Colonic mucosa (tissue), 4 donors: ENCODE results near the gene SND1. TPM values are rescaled to one million over a fixed set of nuclear protein-coding genes. Genes with fewer than 3 reads are reported as not detected.

Experiments used
- DNase-seq: peaks from one replicate; pipeline ENCODE4 v3.0.0-alpha.2; 2020
- H3K27ac ChIP-seq: fragments of 200-600 bp; one replicate; pipeline ENCODE4 v1.8.0; 2021
- H3K27me3 ChIP-seq: fragments of 200-600 bp; one replicate; pipeline ENCODE4 v1.8.0; 2021
- H3K36me3 ChIP-seq: fragments of 200-600 bp; one replicate; pipeline ENCODE4 v1.8.0; 2021
- H3K4me1 ChIP-seq: fragments of 200-600 bp; one replicate; pipeline ENCODE4 v1.8.0; 2021; ENCODE audit warnings: mild to moderate bottlenecking
- H3K4me3 ChIP-seq: fragments of 200-600 bp; one replicate; pipeline ENCODE4 v1.8.0; 2021
- H3K9ac ChIP-seq, 2 donors: one replicate each; pipeline ENCODE4 v1.7.0; 2013; ENCODE audit warnings: control low read depth in 2 of 2, low read depth in 2 of 2, low read length in 2 of 2
- H3K9me3 ChIP-seq: fragments of 200-600 bp; one replicate; pipeline ENCODE4 v1.8.0; 2021
- CTCF ChIP-seq: fragments of 200-600 bp; IDR thresholded peaks from one replicate; pipeline ENCODE4 v1.8.0; 2022; ENCODE audit warnings: antibody characterized with exemption, mild to moderate bottlenecking
- intact Hi-C: fragments of 100-400 bp; cut with DNase I; formaldehyde crosslinking; loops from one replicate; pipeline ENCODE4 v1.14.1; 2022
- total RNA-seq, 2 donors: library from RNA; stranded (reverse); fragmentation: NEBNext Ultra II Directional in 1 of 2; extraction: Animal tissue kit (Norgen Biotek cat#: 25700) in 1 of 2; gene quantifications; one replicate each; pipeline ENCODE4 v1.2.1, GENCODE V29; 2021
- donor health status: healthy.
- donor health status: DM: no; HTN: no; CAD: no.
- donor health status: DM: no; HTN: no; CAD: no.

Gene SND1
- total RNA-seq, 2 donors from 2014 or later, result 134 to 163 TPM

GRCh38 chr7:127924874-127925273 is 272.9 kb downstream of the SND1 start:
- Histone ChIP-seq H3K9ac (no peak overlapping the region), H3K4me1 (no peaks in the 10 kb centered on the region), H3K4me3 (no peak overlapping the region), H3K27ac (no peak overlapping the region), H3K36me3 (no peaks in the 10 kb centered on the region), H3K27me3 (no peaks in the 10 kb centered on the region), H3K9me3 (no peaks in the 10 kb centered on the region)
- TF ChIP-seq CTCF, result no peak
- DNase-seq, result no peak
- intact Hi-C loops, result no loop called here

GRCh38 chr7:127927348-127927696 is 275.3 kb downstream of the SND1 start:
- TF ChIP-seq CTCF, result no peak
- no peaks in the 10 kb centered on the region for H3K9me3 ChIP-seq
- DNase-seq, result no peak
- H3K36me3 ChIP-seq, result no peaks in the 10 kb centered on the region
- no peaks in the 10 kb centered on the region for H3K27me3 ChIP-seq
- peaks cover 3% of the 10 kb centered on the region for H3K4me1 ChIP-seq
- H3K9ac ChIP-seq, result no peak overlapping the region
- intact Hi-C loops, result no loop called here
- H3K27ac ChIP-seq, result no peak overlapping the region
- H3K4me3 ChIP-seq, result no peak overlapping the region

GRCh38 chr7:127928222-127928621 is 276.2 kb downstream of the SND1 start:
- Histone ChIP-seq H3K36me3 (no peaks in the 10 kb centered on the region), H3K4me3 (no peak overlapping the region), H3K9ac (no peak overlapping the region), H3K4me1 (peaks cover 3% of the 10 kb centered on the region), H3K9me3 (no peaks in the 10 kb centered on the region), H3K27ac (no peak overlapping the region), H3K27me3 (no peaks in the 10 kb centered on the region)
- intact Hi-C loops, result no loop called here
- TF ChIP-seq CTCF, result no peak
- no peak for DNase-seq

GRCh38 chr7:127928852-127929251 is 276.9 kb downstream of the SND1 start:
- no peak for TF ChIP-seq CTCF
- Histone ChIP-seq H3K4me3 (no peak overlapping the region), H3K36me3 (no peaks in the 10 kb centered on the region), H3K4me1 (peaks cover 3% of the 10 kb centered on the region), H3K9ac (no peak overlapping the region), H3K27ac (no peak overlapping the region), H3K27me3 (no peaks in the 10 kb centered on the region), H3K9me3 (no peaks in the 10 kb centered on the region)
- no peak for DNase-seq
- intact Hi-C loops, result no loop called here

- Histone ChIP-seq H3K4me1 (peaks cover 3% of the 10 kb centered on the region), H3K27ac (no peak overlapping the region), H3K27me3 (no peaks in the 10 kb centered on the region), H3K9ac (no peak overlapping the region), H3K9me3 (no peaks in the 10 kb centered on the region), H3K36me3 (no peaks in the 10 kb centered on the region), H3K4me3 (no peak overlapping the region)
- intact Hi-C loops, result no loop called here
- no peak for TF ChIP-seq CTCF
- peak; percentile 44 for DNase-seq
Observed at GRCh38 chr7:127930341-127931328, 278.6 kb downstream of the SND1 start.
